ENCODE results near the gene NOL7.

GRCh38 chr6:13600036-13600435 lies 15.1 kb upstream of the NOL7 start:
- TF ChIP-seq ESRRG (CRISPR knock-in tag; IDR thresholded peaks at IDR 0.05) (no peak), ARNTL (CRISPR knock-in tag; IDR thresholded peaks at IDR 0.05; ENCODE audit: borderline replicate concordance, low read depth) (no peak), ZFP30 (CRISPR knock-in tag; IDR thresholded peaks at IDR 0.05) (no peak)

Data from SK-N-SH treated with all-trans-retinoic acid at 6 μM for 48 hours (cell line).